Dermis microvascular lymphatic vessel endothelial cell (primary cell): Measurements from ENCODE around the gene FAM222B. TPM values are rescaled to one million over a fixed set of nuclear protein-coding genes. Genes with fewer than 3 reads are reported as not detected.
A peak's percentile ranks its signal among the peaks of the same experiment; 100 is the strongest.
"Not testable (repeated sequence)": the region's sequence is repeated elsewhere in the genome, so short reads cannot be mapped to it uniquely, and the experiment has no call there.

ENCODE experiments used
- DNase-seq, 2 donors: peaks; one replicate each; pipeline versions ENCODE4 v3.0.0 to v3.0.0-alpha.2; 2010; ENCODE audit warnings: low read depth in 2 of 2
- total RNA-seq: library from RNA; depleted of rRNA; stranded (reverse); fragments of >200 nt; gene quantifications from 2 replicates; pipeline ENCODE4 v1.2.1, GENCODE V29; 2014

The FAM222B gene
- 4.9 and 10.7 TPM in 2 replicates for total RNA-seq

- DNase-seq, result peak; percentile 68 to 89
These were observed at the start of gene FAM222B for GRCh38 chr17:28842282-28843012. Gene FAM222B, minus strand, starts transcription at chr17:28842790. Its CDS starts 76,123 bp downstream, at chr17:28766667.

GRCh38 chr17:28892024-28892423, 49.4 kb upstream of the FAM222B start:
- no peak for DNase-seq

GRCh38 chr17:28891201-28891600, 48.6 kb upstream of the FAM222B start:
- no peak for DNase-seq

- no peak for DNase-seq
These were observed 47.4 kb upstream of the FAM222B start for GRCh38 chr17:28889996-28890395.

GRCh38 chr17:28888832-28889231, 46.2 kb upstream of the FAM222B start:
- no peak for DNase-seq

GRCh38 chr17:28887871-28888471, 45.4 kb upstream of the FAM222B start:
- DNase-seq, result no peak

GRCh38 chr17:28885951-28886350, 43.4 kb upstream of the FAM222B start:
- DNase-seq, result no peak

GRCh38 chr17:28885363-28885762, 42.8 kb upstream of the FAM222B start:
- DNase-seq, result no peak

- DNase-seq, result no peak
These were observed 41.5 kb upstream of the FAM222B start for GRCh38 chr17:28883967-28884702.

- no peak for DNase-seq
These were observed 39.7 kb upstream of the FAM222B start for GRCh38 chr17:28882154-28882895.

- no peak for DNase-seq
These were observed 39.0 kb upstream of the FAM222B start for GRCh38 chr17:28881533-28882056.

GRCh38 chr17:28880572-28880945, 38.0 kb upstream of the FAM222B start:
- no peak for DNase-seq

GRCh38 chr17:28879886-28880571, 37.4 kb upstream of the FAM222B start:
- DNase-seq, result no peak

- peak in 1 of 2 donors; percentile 50 for DNase-seq
These were observed 36.4 kb upstream of the FAM222B start for GRCh38 chr17:28878981-28879380.

- DNase-seq, result no peak
These were observed 35.7 kb upstream of the FAM222B start for GRCh38 chr17:28878158-28878910.

- DNase-seq, result not testable (repeated sequence)
These were observed 34.6 kb upstream of the FAM222B start for GRCh38 chr17:28877150-28877711.

- no peak for DNase-seq
These were observed 33.4 kb upstream of the FAM222B start for GRCh38 chr17:28875848-28876550.

GRCh38 chr17:28874750-28875149, 32.2 kb upstream of the FAM222B start:
- no peak for DNase-seq

GRCh38 chr17:28873839-28874238, 31.2 kb upstream of the FAM222B start:
- no peak for DNase-seq
